MCF 10A (cell line): ENCODE results near the gene CCT6B. TPM values are rescaled to one million over a fixed set of nuclear protein-coding genes. Genes with fewer than 3 reads are reported as not detected.
"Not testable (repeated sequence)": the region's sequence is repeated elsewhere in the genome, so short reads cannot be mapped to it uniquely, and the experiment has no call there.

ENCODE experiments used
- BruUV-seq: library from RNA; stranded (reverse); fragments of 400-500 nt; replicated peaks from 2 replicates; lab custom pipeline; 2021; lab: Mats Ljungman, UMichigan
- CTCF ChIA-PET: fragments of 300-600 bp; sonication (Branson Sonifier 250); formaldehyde crosslinking; extraction: SDS; loops from one replicate; lab custom pipeline; 2021; ENCODE audit warnings: antibody characterized with exemption, inconsistent platforms; lab: Yijun Ruan, JAX
- POLR2A ChIA-PET: fragments of 300-600, 350-650 bp; sonication (Branson Sonifier 250); formaldehyde crosslinking; extraction: SDS; loops from one replicate; lab custom pipeline; 2020; ENCODE audit warnings: antibody characterized with exemption, inconsistent platforms; lab: Yijun Ruan, JAX
- DNase-seq: peaks from one replicate; pipeline ENCODE4 v3.0.0-alpha.2; 2018; ENCODE audit not compliant: unreplicated experiment
- H3K27ac Mint-ChIP-seq: one replicate; pipeline ENCODE4 v1.8.0; 2022; ENCODE audit warnings: mild to moderate bottlenecking, low read depth, mixed read lengths; ENCODE audit not compliant: unreplicated experiment
- H3K27me3 Mint-ChIP-seq: one replicate; pipeline ENCODE4 v1.8.0; 2022; ENCODE audit warnings: mixed read lengths; ENCODE audit not compliant: insufficient read depth, unreplicated experiment
- H3K36me3 Mint-ChIP-seq: one replicate; pipeline ENCODE4 v1.8.0; 2022; ENCODE audit warnings: mild to moderate bottlenecking, moderate library complexity, mixed read lengths; ENCODE audit not compliant: insufficient read depth, unreplicated experiment
- H3K4me1 Mint-ChIP-seq: one replicate; pipeline ENCODE4 v1.8.0; 2022; ENCODE audit warnings: mixed read lengths; ENCODE audit not compliant: insufficient read depth, unreplicated experiment
- H3K4me3 Mint-ChIP-seq: one replicate; pipeline ENCODE4 v1.8.0; 2022; ENCODE audit warnings: mild to moderate bottlenecking, moderate library complexity, mixed read lengths; ENCODE audit not compliant: unreplicated experiment
- H3K9me3 Mint-ChIP-seq: one replicate; pipeline ENCODE4 v1.8.0; 2022; ENCODE audit warnings: mixed read lengths; ENCODE audit not compliant: unreplicated experiment
- CTCF ChIP-seq: fragments of 200-600 bp; IDR thresholded peaks from one replicate; pipeline ENCODE4 v1.8.0; 2022; ENCODE audit warnings: antibody characterized with exemption, mild to moderate bottlenecking; ENCODE audit not compliant: unreplicated experiment
- intact Hi-C: fragments of 100-400 bp; cut with micrococcal nuclease; formaldehyde crosslinking; loops from 2 replicates; pipeline ENCODE4 v1.14.1; 2022
- total RNA-seq: library from RNA; stranded (reverse); gene quantifications from 2 replicates; pipeline ENCODE4 v1.2.3, GENCODE V29; 2022

Gene CCT6B
- total RNA-seq, 1 experiment from 2014 or later: 5.7 TPM

GRCh38 chr17:35006345-35006744, 45.1 kb upstream of the CCT6B start:
- BruUV-seq: no TSS peak
- H3K4me1 Mint-ChIP-seq: no peaks in the 10 kb centered on the region
- H3K36me3 Mint-ChIP-seq: peaks cover 47% of the 10 kb centered on the region
- CTCF ChIA-PET: interaction anchor here (0.8 to 1.3 kb wide), 2 partner anchors 113 to 114 kb away, joined by 3 to 6 read pairs; partner anchors contain the start of gene RAD51D
- no peak for TF ChIP-seq CTCF
- POLR2A ChIA-PET: no interaction called here
- no peaks in the 10 kb centered on the region for H3K27me3 Mint-ChIP-seq
- no peak overlapping the region for H3K27ac Mint-ChIP-seq
- no peak for DNase-seq
- no peaks in the 10 kb centered on the region for H3K9me3 Mint-ChIP-seq
- no peak overlapping the region for H3K4me3 Mint-ChIP-seq
- intact Hi-C loops: no loop called here

- Mint-ChIP-seq H3K4me1 (no peaks in the 10 kb centered on the region), H3K36me3 (peaks cover 45% of the 10 kb centered on the region), H3K9me3 (no peaks in the 10 kb centered on the region), H3K27ac (no peak overlapping the region), H3K27me3 (no peaks in the 10 kb centered on the region), H3K4me3 (no peak overlapping the region)
- CTCF ChIA-PET: interaction anchor here (1.1 kb wide), 1 partner anchor 60 kb away, joined by 4 read pairs; the partner anchor contains the start of gene RFFL
- no TSS peak for BruUV-seq
- TF ChIP-seq CTCF: no peak
- intact Hi-C loops: no loop called here
- POLR2A ChIA-PET: no interaction called here
- DNase-seq: no peak
These were observed 42.5 kb upstream of the CCT6B start for GRCh38 chr17:35003778-35004177.

GRCh38 chr17:35002876-35003551, 41.8 kb upstream of the CCT6B start:
- Mint-ChIP-seq H3K4me3 (no peak overlapping the region), H3K4me1 (no peaks in the 10 kb centered on the region), H3K36me3 (peaks cover 39% of the 10 kb centered on the region), H3K27ac (peak overlapping the region; percentile 69), H3K9me3 (no peaks in the 10 kb centered on the region), H3K27me3 (no peaks in the 10 kb centered on the region)
- ChIA-PET CTCF (interaction anchor here (0.6 to 1.2 kb wide), 3 partner anchors 61 to 90 kb away, joined by 3 to 4 read pairs (median 3); partner anchors contain the start of gene RFFL), POLR2A (interaction anchor here (0.9 to 2.3 kb wide), 2 partner anchors 10 to 23 kb away, joined by 3 to 5 read pairs; no protein-coding TSS in a partner anchor)
- no peak for TF ChIP-seq CTCF
- intact Hi-C loops: no loop called here
- no peak for DNase-seq
- no TSS peak for BruUV-seq

GRCh38 chr17:35001549-35001948, 40.3 kb upstream of the CCT6B start:
- Mint-ChIP-seq H3K27ac (no peak overlapping the region), H3K36me3 (peaks cover 36% of the 10 kb centered on the region), H3K27me3 (no peaks in the 10 kb centered on the region), H3K4me1 (no peaks in the 10 kb centered on the region), H3K9me3 (no peaks in the 10 kb centered on the region), H3K4me3 (no peak overlapping the region)
- no TSS peak for BruUV-seq
- ChIA-PET POLR2A (interaction anchor here (2.3 kb wide), 1 partner anchor 11 kb away, joined by 5 read pairs; no protein-coding TSS in a partner anchor), CTCF (interaction anchor here (0.9 to 7.9 kb wide), 3 partner anchors 92 to 119 kb away, joined by 3 to 97 read pairs (median 3); partner anchors contain the start of genes FNDC8 and RAD51D)
- intact Hi-C loops: no loop called here
- TF ChIP-seq CTCF: no peak
- no peak for DNase-seq

- H3K9me3 Mint-ChIP-seq, H3K27me3 Mint-ChIP-seq, DNase-seq, H3K4me3 Mint-ChIP-seq, BruUV-seq, intact Hi-C loops, H3K4me1 Mint-ChIP-seq, H3K27ac Mint-ChIP-seq: not testable (repeated sequence)
- H3K36me3 Mint-ChIP-seq: peaks cover 37% of the 10 kb centered on the region
- CTCF ChIA-PET: interaction anchor here (0.8 to 7.9 kb wide), 2 partner anchors 89 to 119 kb away, joined by 3 to 97 read pairs; partner anchors contain the start of genes FNDC8 and RAD51D
- POLR2A ChIA-PET: interaction anchor here (0.9 to 2.3 kb wide), 3 partner anchors 8 to 62 kb away, joined by 3 to 5 read pairs (median 4); partner anchors contain the start of gene RFFL
These were observed 39.7 kb upstream of the CCT6B start for GRCh38 chr17:35000965-35001364.
